GM03348 (cell line): ENCODE measurements around the gene OGFOD3.
"Not testable (repeated sequence)": the region's sequence is repeated elsewhere in the genome, so short reads cannot be mapped to it uniquely, and the experiment has no call there.

Experiments used
- DNase-seq: peaks from one replicate; pipeline ENCODE4 v3.0.0; 2012; ENCODE audit warnings: low spot score

OGFOD3 gene

GRCh38 chr17:82418001-82418986 lies at the start of gene OGFOD3, which contains the start of gene HEXD:
TSS of gene OGFOD3 (minus strand) at chr17:82418586. CDS start at chr17:82418485, 101 bp downstream.
TSS of gene HEXD (plus strand) at chr17:82418347. CDS start at chr17:82419800, 1,453 bp downstream.
- DNase-seq: peak; percentile 100

- DNase-seq: no peak
These were observed 46.7 kb upstream of the OGFOD3 start for GRCh38 chr17:82465023-82465603.

- DNase-seq: no peak
These were observed 46.2 kb upstream of the OGFOD3 start for GRCh38 chr17:82464567-82464929.

- no peak for DNase-seq
These were observed 45.7 kb upstream of the OGFOD3 start for GRCh38 chr17:82463925-82464566.

GRCh38 chr17:82463391-82463790 lies 45.0 kb upstream of the OGFOD3 start:
- DNase-seq: no peak

- no peak for DNase-seq
These were observed 43.6 kb upstream of the OGFOD3 start for GRCh38 chr17:82461827-82462524.

- not testable (repeated sequence) for DNase-seq
These were observed 41.5 kb upstream of the OGFOD3 start for GRCh38 chr17:82459936-82460335.

GRCh38 chr17:82458885-82459424 lies 40.6 kb upstream of the OGFOD3 start:
- peak; percentile 51 for DNase-seq

- DNase-seq: peak; percentile 100
These were observed 39.9 kb upstream of the OGFOD3 start, which contains the start of gene NARF for GRCh38 chr17:82458179-82458884. TSS of gene NARF (plus strand) at chr17:82458741. CDS start at chr17:82458804, 63 bp downstream.

GRCh38 chr17:82457929-82458178 lies 39.5 kb upstream of the OGFOD3 start:
- DNase-seq: peak; percentile 96

- DNase-seq: no peak
These were observed 38.9 kb upstream of the OGFOD3 start for GRCh38 chr17:82457073-82457928.

GRCh38 chr17:82453706-82454105 lies 35.3 kb upstream of the OGFOD3 start:
- not testable (repeated sequence) for DNase-seq

GRCh38 chr17:82453151-82453550 lies 34.8 kb upstream of the OGFOD3 start:
- DNase-seq: not testable (repeated sequence)

GRCh38 chr17:82452162-82452561 lies 33.8 kb upstream of the OGFOD3 start:
- DNase-seq: no peak

GRCh38 chr17:82450357-82451106 lies 32.1 kb upstream of the OGFOD3 start, which contains the start of gene CYBC1:
TSS of gene CYBC1 (minus strand) at chr17:82450752. CDS start at chr17:82449254, 1,498 bp downstream.
- peak; percentile 96 for DNase-seq

- DNase-seq: no peak
These were observed 31.5 kb upstream of the OGFOD3 start for GRCh38 chr17:82449883-82450356.

- DNase-seq: no peak
These were observed 30.9 kb upstream of the OGFOD3 start for GRCh38 chr17:82449131-82449882.

GRCh38 chr17:82447876-82448275 lies 29.5 kb upstream of the OGFOD3 start:
- DNase-seq: no peak
